HG03095 (cell line): Measurements from ENCODE around the gene TASP1.
"Not testable (repeated sequence)": the region's sequence is repeated elsewhere in the genome, so short reads cannot be mapped to it uniquely, and the experiment has no call there.

Experiments used
- ATAC-seq: cut with Tn5 transposase; IDR thresholded peaks from one replicate; pipeline ENCODE4 v1.9.1; 2021; ENCODE audit warnings: moderate library complexity; ENCODE audit not compliant: unreplicated experiment

The TASP1 gene

DNA sequence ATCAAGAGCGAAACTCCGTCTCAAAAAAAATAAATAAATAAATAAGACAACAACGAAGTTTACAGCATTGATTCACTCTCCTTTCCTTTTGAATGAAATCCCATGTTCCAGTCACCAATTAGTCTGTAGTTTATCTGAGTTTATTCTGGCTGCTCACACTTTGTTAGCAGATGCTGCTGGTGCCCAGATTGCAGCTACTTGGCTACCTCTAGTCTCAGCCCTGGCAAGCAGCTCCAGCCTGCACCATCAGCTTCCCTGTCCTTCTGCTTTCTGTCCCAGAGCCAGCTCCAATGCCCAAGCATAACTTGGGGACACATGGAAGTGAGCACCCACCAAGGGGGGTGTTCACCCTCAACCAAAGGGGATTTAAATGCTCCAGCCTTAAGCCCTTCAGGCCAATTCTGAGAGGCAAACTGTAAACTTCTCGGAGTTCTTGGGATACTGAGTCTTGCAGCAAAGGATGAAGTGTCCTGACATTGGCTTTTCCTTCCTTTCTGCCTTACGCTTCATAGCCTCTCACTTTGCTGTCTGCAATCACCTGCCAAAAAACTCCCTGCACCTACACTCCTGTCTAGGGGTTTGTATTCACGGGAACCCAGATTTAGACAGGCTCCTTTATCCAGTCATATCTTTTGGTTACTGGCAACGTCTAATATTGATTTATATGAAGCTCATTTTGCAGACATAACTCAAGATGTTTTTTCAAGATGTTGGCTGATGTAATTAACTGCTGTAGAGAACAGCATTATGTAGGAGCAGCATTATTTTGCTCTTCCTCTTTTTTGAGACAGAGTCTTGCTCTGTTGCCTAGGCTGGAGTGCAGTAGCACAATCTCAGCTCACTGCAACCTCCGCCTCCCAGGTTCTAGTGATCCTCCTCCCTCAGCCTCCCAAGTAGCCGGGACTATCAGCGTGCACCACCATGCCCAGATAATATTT is 9.8 kb upstream of the TASP1 start:
- no peak for ATAC-seq

DNA sequence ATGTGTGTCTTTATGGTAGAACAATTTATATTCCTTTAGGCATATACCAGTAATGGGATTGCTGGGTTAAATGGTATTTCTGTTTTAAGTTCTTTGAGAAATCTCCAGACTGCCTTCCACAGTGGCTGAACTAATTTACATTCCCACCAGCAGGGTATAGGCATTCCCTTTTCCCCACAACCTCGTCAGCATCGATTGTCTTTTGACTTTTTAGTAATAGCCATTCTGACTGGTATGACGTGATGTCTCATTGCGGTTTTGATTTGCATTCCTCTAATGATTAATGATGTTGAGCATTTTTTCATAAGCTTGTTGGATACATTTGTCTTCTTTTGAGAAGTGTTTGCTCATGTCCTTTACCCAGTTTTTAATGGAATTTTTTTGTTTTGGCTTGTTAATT is 5.3 kb upstream of the TASP1 start:
- ATAC-seq = no peak

DNA sequence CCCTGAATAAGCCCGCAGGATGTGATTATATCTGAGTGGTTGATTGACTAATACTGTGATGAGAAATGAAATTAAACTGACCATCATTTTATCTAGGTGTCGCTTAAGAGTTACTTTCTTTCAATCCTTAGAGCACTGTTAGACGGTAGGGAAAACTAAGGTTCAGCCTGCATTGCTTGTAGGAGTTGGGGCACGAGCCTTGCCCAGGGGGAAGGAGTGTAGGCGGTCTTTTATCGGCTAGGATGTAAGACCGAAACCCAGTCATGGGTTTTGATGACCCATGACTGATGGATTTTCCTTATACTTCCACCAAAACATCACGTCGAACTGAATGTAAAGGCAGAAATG is 392 bp upstream of the TASP1 start:
- ATAC-seq = no peak

DNA sequence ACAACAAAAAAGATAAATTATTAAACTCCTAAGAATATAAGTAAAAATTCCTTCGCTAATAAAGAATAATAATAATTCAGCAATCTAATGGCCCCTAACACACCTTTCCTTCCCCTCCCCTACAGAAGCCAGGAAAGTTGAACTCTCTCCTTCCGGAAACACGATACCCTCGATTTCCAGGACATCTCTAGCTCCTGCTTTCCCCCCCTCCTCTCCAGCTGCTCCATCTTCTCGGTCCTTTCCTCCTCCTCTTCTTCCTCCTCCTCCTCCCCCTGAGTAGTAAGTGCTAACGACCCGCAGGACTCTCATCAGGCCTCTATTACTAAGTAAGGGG is 603 bp downstream of the TASP1 start:
- ATAC-seq = no peak

DNA sequence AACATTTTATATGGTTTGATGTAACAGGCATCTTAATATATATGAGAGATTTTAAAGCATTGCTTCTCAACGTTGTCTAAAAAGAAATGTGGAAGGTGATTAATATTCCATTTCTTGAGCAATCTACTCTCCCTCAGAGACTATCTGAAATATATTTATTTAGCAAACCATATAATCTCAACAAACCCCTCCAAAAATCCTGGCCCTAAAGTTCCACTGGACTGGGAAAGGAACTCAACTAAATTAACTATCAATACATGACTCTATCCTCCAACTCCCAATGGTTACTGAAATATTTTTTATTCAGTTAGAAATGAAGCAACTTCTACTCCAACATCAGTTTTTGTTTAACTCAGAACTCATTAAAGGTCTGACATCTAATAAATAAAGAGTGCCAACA is 6.3 kb downstream of the TASP1 start:
- ATAC-seq = no peak

DNA sequence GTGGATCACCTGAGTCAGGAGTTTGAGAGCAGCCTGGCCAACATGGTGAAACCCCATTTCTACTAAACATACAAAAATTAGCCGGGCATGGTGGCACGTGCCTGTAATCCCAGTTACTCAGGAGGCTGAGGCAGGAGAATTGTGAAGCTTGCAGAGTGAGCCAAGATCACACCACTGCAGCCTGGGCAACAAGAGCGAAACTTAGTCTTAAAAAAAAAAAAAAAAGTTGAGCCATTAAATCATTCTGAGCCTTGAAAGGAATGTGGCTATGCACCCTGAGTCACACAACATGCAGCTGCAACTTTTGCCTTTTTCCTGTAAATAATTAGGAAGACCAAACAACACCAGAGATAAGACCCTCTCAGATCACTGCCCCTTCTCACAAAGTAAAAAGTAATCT is 11.2 kb downstream of the TASP1 start:
- not testable (repeated sequence) for ATAC-seq

DNA sequence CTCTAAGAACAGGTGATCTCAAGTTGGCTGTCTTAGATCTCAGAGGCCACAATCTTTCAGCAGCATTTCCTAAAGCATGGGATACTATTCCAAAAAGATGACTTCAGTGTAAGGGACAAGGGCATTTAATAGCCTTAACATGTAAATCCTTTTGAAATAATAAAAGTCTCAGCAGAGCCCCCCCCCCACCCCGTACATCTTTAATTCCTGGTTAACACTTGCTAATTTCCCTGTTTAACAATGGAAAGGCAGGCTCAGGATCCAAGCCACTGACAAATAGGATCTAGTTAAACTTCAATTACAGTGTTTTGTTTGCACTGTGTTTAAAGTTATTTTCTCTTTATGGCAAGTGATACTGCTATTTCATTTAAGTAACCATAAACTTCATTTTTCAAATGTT is 12.0 kb downstream of the TASP1 start:
- ATAC-seq = no peak

DNA sequence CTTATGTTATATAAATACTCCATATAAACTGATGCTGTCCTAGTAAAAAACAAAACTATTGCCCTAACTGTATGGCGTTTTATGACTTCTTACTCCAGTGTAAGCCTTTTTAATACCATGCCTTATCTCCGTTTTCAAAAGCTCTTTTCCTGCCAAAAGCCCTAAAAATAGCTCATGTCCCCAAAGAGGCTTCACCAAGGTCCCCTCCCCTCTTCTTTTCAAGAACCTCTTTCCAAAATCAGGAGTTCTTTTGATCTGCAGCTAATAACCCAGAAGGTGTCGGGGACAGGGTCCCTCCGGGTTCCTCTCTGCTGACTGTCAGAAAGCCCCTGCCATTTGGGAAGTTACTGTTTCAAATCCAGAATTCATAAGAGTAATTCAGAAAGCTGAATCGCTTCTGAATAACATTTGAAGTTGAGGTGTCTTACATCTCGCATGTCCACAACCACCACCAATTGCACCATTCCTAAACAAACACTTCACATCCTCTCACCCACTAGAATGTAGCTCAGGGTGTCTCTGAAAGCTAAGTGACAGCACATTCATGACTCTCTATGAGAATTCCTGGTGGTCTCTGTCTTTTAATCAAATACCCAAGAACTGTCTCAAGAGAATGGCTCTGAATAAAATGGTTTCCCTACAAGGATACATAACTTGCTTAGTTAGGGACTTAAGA is 13.3 kb downstream of the TASP1 start:
- ATAC-seq = no peak

DNA sequence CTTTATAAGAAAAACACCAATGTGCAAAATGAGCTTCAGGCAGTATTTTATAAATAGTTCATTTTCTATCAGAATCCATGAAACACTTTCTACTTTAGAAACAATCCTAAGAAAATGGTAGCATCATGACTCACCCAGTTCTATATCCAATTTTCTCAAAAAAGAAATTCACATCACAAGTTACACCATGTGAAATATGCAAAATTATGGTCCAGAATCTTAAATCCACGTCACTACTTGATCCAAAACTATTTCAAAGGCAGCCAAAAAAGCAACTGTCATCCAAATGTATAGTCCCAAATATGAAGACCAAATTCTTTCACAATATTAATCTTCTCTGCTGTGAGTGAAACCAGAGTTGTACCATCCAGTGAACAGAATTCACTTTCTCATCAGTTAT is 19.3 kb downstream of the TASP1 start:
- not testable (repeated sequence) for ATAC-seq

DNA sequence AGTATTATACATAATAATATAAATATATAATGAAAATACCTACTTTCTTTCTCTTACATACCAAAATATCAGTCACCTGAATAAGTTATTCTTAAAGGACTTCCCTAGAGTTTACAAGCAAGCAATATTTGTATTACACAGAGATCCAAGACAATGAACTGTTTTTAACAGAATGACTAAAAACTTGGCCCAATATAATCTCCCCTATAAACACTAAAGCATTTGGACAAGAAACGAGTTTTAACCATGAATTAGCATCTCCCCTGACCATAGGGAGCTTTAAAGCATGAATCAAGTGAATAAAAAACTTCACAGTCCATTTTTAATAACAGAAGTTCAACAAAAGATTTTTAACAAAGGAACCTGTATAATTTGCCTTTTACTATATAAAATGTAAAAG is 20.3 kb downstream of the TASP1 start:
- not testable (repeated sequence) for ATAC-seq

DNA sequence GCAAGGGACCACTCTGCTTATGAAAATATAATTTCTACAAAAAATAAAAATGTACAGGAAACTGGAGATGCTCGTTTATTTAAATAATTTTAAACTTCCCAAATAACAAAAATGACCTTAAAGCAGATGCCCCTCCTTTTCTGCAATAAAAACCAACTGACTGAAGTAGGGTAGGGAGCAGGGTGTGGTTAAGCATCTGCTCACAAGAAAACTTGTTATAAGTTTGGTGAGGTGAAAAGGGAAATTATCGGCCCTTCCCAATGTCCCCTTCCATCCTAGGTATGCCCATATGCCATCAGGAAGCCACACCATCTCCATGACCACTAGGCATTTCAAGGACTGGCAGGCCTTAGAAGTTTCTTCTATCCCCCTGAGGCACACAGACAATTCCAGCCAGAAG is 21.1 kb downstream of the TASP1 start:
- ATAC-seq = not testable (repeated sequence)

DNA sequence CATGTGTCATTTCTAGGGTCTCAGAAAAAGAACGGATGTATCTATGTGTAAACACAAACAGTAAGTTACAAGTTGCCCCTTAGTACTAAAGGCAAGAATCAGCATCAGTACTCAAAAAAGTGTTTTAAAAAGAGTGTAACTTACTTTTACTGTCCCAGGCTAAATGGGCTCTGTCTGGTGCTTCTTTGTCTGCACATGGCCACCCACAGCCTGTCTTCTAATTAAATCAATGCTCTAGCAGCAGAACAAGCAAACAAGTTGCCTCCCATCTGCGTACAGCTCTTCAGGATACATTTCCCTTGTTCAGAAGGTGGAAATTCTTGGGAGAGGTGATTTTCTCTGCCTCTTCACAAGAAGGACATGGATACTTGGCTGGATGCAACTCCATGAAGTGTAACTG is 22.0 kb downstream of the TASP1 start:
- ATAC-seq = not testable (repeated sequence)

DNA sequence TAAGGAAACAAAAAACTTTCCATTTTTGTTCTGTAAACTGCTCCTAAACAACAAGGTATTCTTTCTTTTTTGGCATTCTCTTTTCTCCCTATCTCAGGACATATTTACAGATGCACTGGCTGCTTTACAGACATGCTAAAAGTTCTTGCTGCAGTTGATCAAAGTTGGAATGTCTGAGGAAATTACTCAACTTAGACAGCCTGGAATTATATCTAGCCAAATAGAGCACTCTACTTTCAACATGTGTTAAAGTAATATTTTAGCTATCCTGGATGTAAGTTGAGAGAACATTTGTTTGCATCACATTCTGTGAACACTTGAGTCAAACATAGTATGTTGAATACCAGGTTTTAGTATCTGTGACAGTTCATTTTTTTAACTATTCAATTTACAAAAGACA is 24.8 kb downstream of the TASP1 start:
- ATAC-seq = no peak

DNA sequence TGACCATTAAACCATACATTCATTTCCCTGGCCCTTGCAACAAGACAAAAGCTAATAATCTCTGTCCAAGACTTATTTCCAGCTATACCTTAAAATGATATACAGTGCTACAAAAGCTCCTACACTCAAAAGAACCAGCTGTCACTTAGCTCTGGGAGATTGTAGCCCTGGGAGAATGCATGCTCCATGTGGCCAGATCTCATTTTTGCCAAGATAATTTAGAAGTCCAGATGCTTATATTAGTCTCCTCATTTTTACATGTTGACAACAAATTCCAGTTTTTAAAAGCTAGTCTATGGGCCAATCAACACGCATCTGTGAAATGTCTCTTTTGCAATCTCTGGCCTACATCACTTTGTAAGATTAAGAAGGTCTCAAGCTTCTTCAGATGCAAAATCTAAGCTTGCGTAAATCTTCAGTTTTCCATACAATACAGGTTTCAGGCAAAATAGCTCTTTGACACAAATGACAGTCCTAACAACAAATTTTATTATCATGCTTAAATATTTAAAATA is 27.1 kb downstream of the TASP1 start:
- ATAC-seq = no peak

DNA sequence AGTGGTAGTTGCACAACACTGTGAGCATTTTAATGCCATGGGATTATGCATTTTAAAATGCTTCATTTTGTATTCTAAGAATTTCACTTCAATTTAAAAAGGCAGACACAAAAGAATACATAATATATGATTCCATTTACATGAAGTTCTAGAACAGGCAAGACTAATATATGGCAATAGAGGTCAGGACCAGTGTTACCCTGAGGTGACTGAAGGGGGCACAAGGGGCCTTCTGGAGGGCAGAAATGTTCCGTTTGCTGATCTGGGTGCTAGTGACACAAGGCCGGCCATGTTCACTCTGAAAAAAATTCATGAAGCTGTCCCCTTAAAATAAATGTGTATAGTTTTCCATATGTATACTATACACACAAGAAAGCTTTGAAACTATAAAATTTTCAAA is 28.5 kb downstream of the TASP1 start:
- ATAC-seq = peak; percentile 76

DNA sequence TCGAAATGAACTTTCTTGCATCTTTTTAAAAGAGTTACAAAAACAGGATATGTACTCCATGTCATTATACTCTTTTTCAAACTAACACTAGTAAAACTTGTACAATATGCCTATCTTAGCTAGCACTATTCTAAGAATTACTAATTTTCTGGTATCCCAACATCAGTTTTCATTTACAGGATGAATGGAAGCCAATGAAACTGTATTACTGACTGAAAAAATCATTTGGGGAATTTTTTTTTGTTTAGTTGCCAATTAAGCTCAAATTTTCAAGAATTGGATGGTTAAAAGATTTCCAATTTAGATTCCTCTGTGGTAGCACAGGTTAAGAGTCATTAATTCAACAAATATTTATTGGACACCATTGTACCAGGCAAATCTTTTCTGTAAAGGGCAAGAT is 30.7 kb downstream of the TASP1 start:
- ATAC-seq = no peak

DNA sequence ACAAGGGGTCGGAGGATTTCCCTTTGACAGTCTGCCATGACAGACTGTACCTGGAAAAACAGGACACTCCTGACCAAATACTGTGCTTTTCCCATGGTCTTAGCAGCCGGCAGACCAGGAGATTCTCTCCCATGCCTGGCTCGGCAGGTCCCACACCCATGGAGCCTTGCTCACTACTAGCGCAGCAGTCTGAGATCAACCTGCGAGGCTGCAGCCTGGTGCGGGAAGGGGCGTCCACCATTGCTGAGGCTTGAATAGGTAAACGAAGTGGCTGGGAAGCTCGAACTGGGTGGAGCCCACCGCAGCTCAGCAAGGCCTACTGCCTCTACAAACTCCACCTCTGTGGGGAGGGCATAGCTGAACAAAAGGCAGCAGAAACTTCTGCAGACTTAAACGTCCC is 45.3 kb downstream of the TASP1 start:
- ATAC-seq = not testable (repeated sequence)

DNA sequence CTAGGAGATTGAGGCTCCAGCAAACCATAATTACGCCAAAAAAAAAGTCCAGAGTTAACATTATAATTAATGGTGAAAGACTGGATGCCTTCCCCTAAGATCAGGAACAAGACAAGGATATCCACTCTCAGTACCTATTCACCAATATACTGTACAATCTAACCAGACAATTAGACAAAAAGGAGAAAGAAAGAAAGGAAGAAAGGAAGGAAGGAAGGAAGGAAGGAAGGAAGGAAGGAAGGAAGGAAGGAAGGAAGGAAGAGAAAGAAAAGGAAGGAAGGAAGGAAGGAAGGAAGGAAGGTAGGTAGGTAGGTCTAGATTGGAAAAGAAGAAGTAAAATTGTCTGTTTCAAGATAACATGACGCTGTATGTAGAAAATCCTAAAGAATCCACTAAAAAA is 50.7 kb downstream of the TASP1 start:
- no peak for ATAC-seq

DNA sequence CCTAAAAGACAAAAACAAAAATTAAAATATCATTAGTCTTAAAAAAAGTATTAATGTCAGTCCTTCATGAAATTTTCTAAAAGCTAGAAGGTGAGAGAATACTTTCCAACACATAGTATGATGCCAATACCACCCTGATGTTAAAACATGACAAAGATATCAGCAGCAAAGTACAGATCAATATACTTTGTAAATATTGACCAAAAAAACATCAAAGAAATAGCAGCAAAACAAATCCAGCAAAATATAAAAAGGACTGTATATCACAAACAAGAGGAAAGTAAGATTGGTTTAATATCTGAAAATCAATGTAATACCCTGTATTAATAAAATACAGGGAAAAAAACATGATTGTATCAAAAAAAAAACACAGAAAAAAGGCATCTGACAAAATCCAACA is 51.4 kb downstream of the TASP1 start:
- no peak for ATAC-seq

DNA sequence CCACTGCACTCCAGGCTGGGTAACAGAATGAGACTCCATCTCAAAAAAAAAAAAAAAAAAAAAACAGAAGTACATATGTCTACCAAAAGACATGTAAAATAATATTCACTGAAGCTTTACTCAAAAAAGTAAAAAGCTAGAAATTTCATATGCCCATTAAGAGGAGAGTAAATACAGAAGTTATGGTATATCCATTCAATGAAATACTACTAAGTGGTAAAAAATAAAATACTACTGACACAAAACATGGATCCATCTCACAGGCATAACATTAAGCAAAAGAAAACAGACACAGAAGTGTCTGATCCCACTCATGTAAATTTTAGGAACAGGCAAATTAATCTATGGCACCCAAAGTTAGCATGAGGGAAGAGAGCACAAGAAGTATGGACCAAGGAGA is 52.6 kb downstream of the TASP1 start:
- no peak for ATAC-seq

DNA sequence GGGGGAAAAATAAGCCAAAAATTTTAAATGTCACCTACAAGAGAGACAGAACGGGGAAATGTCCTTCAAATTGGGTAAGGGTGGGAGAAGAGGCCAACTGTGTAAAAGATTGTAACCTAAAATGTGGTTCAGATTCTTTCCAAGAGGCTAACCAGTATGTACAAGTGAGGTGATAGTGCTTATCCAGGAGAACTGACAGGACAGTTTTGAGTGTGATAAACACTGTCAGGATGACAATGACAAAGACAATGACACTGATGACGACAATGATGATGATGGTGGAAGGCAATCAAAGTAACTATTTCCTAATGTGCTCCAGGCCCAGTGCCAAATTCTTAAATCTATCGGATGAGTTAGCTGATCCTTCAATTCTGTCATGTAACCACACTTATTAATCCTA is 57.3 kb downstream of the TASP1 start:
- no peak for ATAC-seq

DNA sequence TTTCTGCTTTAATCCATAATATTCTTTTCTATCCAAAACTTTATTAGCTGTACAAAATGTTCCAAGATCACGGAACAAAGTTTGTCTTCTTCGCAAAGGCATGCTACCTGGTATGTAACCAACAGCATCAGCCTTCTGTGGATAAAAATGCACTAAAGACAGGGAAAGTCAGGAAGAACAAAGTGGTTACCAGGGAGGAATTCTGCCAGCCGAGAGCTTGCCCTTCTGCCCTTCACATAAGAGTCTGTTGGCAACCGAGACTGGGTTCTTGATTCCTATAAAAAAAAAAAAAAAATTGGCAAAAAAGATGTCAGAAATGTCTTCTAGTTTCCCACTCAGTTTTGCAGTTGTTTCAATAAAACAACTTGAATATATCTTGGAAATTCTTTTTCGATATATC is 58.0 kb downstream of the TASP1 start:
- no peak for ATAC-seq
